Adrenal gland (tissue), 5 donors: ENCODE data around the gene DZIP1L.

Experiments used
- POLR2A ChIP-seq, 2 donors: fragments of 450-650 bp; IDR thresholded peaks; one replicate each; pipeline ENCODE4 v1.6.1; 2017; ENCODE audit warnings: antibody characterized with exemption in 2 of 2, mild to moderate bottlenecking in 2 of 2, moderate library complexity in 1 of 2
- TF ChIP-seq, protein P1 (sequence below), 6 experiments: fragments of 450-650 bp in 4 of 6; fragments of 200-600 bp in 2 of 6; sonication (generic) in 1 of 6; IDR thresholded peaks; 1 replicate in 5 of 6; 2 replicates in 1 of 6; pipeline versions ENCODE4 v1.5.1 to v1.8.0; 2016 to 2021; ENCODE audit warnings: antibody characterized with exemption in 6 of 6, mild to moderate bottlenecking in 2 of 6, moderate library complexity in 1 of 6
- donor health status: DM: no; HTN: no; CAD: no.

DNA sequence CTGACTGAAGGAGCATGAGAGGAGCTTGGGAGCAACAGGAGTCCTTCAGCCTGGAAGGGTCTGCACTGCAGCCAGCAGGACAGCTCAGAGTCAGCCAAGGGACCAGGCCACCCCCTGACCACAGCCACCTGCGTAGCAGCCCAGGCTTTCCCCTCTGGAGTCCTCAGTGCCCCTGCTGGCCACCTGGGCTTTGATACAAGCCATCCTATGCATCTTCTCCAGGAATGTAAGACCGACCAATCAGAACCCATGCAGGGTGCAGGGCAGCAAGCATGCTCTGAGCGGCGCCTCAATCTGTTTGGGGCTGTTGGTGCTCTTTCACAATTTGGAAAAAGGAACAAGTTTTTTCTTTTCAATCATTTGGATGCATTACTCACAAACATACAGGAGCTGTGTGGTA, 52.0 kb downstream of the DZIP1L start:
- TF ChIP-seq, protein P1, sequence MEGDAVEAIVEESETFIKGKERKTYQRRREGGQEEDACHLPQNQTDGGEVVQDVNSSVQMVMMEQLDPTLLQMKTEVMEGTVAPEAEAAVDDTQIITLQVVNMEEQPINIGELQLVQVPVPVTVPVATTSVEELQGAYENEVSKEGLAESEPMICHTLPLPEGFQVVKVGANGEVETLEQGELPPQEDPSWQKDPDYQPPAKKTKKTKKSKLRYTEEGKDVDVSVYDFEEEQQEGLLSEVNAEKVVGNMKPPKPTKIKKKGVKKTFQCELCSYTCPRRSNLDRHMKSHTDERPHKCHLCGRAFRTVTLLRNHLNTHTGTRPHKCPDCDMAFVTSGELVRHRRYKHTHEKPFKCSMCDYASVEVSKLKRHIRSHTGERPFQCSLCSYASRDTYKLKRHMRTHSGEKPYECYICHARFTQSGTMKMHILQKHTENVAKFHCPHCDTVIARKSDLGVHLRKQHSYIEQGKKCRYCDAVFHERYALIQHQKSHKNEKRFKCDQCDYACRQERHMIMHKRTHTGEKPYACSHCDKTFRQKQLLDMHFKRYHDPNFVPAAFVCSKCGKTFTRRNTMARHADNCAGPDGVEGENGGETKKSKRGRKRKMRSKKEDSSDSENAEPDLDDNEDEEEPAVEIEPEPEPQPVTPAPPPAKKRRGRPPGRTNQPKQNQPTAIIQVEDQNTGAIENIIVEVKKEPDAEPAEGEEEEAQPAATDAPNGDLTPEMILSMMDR (IDR thresholded peaks at IDR 0.05): no peak
- TF ChIP-seq POLR2A (IDR thresholded peaks at IDR 0.05): no peak
